HG03521 (cell line): ENCODE measurements around the gene ETV6.

Experiments
- ATAC-seq: cut with Tn5 transposase; IDR thresholded peaks from one replicate; pipeline ENCODE4 v1.9.1; 2021; ENCODE audit warnings: mild to moderate bottlenecking, moderate library complexity; ENCODE audit not compliant: unreplicated experiment

ETV6 gene

DNA sequence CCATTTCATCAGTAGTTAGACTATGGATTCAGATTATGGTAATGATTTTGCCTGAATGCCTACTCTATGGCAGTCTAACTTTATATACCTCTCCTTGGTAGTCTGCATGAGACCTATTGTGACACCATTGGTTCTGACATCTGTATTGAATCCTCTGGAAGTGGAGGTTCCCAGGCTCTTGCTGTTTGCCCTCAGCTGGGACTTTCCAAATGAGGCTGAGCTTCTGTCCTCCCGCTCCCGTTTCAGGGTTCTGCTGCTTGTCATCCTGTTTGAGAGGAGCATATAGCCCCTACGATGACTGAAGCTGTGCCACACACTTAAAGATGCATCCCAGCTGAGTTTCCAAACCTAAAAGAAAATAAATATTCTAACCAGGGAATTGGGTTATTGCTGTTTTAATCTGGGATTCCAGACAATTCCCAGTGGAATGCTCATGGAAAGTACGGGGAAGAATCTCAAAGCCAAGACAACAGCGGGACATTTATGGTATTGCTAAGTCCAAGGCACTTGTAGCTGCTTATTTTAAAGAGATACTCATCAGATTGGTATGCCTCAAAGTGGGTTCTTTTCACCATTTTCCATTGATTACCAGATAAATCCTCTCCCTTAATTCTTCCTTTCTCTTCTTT lies 105.9 kb downstream of the ETV6 start:
- ATAC-seq, result no peak

DNA sequence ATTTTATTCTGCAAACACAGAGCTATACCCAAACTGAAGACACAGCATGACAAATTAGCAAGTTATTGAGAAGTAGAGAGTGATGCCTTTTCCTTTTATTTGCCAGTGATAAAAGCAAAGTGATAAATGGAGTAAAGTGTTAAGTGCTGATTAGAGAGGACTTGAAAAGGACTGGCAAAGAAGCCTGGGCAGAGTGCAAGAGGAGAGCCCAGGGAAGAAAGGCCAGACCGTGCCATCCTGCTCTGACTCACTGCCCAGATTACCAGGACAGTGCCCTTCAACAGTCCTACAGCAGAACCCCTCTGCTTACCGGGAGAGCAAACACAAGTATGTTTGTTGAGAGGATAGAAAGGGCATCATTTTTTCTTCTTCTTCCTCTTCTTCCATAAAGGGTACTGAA lies 106.5 kb downstream of the ETV6 start:
- ATAC-seq, result no peak

DNA sequence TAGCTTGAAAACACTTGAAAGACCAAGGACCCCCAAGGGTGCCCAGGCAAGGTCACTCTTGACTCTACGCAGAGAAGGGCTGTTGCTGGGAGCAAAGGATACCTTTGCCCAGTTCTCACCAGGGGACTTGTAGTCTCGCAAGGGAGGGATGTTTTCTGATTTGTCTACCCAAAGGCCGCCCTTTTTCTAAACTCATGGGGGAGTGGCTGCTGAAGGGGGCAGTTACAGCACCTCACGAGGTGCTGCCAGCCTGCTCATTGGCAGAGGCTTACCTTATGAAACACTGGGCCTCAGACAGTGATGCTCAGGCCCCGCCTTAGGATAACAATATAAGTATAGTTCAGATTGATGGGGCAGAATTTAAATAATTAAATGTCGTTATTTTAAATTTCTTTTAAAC lies 107.0 kb downstream of the ETV6 start:
- no peak for ATAC-seq

DNA sequence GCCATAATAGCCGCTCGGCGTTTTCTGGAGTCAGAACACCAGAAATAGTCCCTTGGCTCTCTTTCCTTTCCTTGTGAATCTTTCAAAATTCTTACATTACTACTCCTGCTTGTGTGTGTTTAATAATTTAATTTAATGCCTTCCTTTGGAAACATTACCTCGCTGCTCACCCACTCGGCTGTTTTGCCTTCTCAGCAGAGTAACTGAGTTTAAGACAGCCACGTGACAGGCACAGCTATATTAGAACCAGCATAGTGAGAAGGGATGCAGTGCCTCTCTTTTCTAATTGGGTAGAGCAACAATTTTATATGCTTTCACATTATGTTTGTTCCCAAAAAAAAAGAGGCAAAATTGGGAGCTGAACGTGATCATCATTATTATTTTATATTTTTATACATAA lies 107.6 kb downstream of the ETV6 start:
- ATAC-seq, result no peak

- ATAC-seq, result no peak
These were observed 108.1 kb downstream of the ETV6 start for GRCh38 chr12:11757531-11757930.

DNA sequence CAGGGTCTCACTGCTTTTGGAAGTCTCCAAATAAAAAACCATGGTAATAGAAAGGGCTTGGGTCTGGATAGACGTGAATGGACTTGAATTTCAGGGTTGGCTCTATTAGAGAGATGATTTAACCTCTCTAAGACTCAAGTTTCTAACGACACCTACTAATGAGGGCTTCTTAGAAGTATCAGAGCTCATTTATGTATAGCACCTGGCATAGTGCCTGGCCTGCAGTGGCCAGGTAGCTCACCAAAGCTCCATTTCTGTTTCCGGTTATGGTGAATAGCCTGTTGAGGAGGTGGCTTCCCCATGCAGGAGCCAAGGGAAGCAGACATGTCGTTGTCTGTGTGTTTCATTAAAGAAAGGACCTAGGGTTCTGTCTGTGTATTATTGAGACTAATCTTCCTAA lies 108.6 kb downstream of the ETV6 start:
- no peak for ATAC-seq

- ATAC-seq, result peak; percentile 38
These were observed 109.3 kb downstream of the ETV6 start for GRCh38 chr12:11758510-11759493.

- ATAC-seq, result no peak
These were observed 110.0 kb downstream of the ETV6 start for GRCh38 chr12:11759494-11759878.

- ATAC-seq, result no peak
These were observed 110.4 kb downstream of the ETV6 start for GRCh38 chr12:11759899-11760298.

DNA sequence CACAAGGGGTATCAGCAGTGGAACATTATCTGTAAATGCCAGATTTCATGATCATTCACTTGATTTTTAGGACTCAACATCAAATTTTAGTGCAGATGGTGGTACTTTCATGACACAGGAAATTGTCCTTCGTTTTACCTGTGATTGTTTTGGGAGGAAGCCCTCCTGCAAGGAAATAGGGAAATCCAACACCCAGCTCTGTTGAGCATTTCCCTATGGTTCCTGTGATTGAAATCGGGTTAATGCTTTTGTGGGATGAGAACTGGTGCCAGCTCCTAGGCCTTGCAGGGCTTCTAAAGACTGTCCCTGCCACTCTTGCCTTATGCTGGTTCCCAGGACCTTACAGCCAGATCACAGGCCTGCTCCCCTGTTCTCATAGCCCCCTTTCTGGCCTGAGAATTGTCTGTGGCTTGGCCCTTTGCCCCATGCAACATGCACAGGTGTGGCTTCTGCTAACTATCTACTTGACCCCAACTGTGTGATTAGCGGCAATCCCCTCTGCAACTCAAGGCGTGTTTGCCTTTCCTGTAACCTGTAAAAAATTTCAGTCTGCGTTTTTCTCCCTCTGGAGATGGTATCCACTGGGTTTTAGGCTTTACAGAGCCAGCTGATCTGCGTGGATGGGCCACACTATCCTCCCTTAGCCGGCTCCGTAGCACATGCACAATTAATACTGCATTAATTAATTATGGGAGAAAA lies 112.5 kb downstream of the ETV6 start:
- ATAC-seq, result peak; percentile 47

DNA sequence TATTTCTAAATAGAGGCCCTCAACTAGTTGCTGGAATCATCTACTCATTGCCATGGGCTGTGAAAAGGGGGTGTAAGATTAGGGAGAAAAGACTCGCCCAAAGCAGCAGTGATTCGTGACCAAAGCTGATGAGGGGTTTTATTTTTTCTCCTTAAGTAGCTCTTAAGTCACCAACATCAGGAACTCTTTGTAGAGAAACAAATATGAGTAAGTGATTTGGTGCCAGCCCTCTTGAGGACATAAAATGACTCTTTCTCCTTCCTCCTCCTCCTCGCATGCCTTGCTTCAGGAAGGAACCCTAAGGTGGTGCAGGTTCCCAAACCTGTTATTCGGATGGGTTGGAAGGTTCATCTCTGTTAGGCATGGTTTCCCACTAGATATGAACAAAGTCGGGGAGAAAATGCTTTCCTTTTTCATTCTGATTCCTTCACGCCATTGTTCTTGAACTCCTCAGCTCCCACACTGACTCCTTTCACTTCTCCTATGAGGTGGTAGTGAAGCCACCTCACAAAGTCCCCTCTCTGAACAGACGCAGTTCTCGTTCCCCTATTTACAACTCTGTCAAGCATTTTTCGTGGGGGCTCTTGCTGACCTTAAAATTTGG lies 113.4 kb downstream of the ETV6 start:
- ATAC-seq, result peak; percentile 21

GRCh38 chr12:11763760-11764520 lies 114.5 kb downstream of the ETV6 start:
- ATAC-seq, result no peak

GRCh38 chr12:11764837-11765236 lies 115.4 kb downstream of the ETV6 start:
- ATAC-seq, result no peak

DNA sequence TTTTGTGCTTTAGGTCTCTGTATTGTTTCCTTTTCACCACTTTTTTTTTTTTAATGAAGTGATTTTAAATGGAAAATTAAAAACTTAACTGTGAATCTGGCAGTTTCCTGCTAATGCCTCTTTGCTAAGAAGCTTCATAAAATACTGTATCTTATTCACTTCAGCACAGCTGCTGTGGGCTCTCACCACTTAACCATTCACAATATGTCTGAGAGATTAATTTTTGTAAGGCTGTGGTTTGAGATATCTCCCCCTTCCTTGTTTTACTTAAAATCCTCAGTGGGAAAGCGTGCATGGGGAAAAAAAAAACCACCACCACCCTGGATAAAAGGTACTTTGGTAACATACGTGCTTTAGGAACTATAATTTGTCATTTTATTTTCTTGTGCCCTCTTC lies 115.9 kb downstream of the ETV6 start:
- ATAC-seq, result no peak

GRCh38 chr12:11765817-11766794 lies 116.6 kb downstream of the ETV6 start:
- peak; percentile 67 for ATAC-seq

DNA sequence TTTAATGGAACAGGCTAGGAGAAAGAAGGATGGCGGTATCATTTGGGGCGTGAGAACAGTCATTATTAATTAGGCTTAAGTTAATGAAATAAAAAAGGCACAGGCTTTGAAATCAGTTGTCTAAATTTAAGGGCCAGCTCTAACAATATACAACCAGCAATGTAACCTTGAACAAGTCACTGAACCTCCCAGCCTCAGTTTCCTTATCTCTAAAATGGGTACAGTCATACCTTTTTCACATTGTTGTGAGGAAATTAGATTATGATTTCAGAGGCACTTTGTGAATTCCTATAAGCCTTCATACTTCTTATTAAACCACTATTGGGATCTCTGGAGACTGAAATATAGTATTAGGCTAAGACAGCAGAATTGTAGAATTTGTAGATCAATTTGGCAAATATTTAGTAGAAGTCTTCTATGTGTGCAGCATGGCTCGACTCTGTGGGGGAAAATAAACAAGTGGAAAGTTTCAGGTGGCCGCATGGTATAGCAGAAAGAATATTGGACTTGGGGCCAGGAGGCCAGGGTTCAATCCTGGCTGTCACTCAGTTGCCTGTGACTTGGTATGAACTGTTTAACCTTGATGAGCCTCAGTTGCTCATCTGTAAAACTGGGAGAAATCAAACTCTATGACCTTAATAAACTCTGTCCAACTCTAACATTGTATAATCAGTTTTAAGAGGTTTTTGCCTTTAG lies 117.7 kb downstream of the ETV6 start:
- ATAC-seq, result no peak

- no peak for ATAC-seq
These were observed 118.3 kb downstream of the ETV6 start for GRCh38 chr12:11767798-11768197.

GRCh38 chr12:11768233-11768965 lies 118.9 kb downstream of the ETV6 start:
- ATAC-seq, result no peak
